Cardiac muscle cell (in vitro differentiated cells and primary cell): ENCODE measurements around the gene PES1. TPM values are rescaled to one million over a fixed set of nuclear protein-coding genes. Genes with fewer than 3 reads are reported as not detected.
A peak's percentile ranks its signal among the peaks of the same experiment; 100 is the strongest.

Source experiments
- DNase-seq, 2 donors: peaks; one replicate each; pipeline versions ENCODE4 v3.0.0 to v3.0.0-alpha.2; 2010 to 2017; ENCODE audit warnings: low read depth in 1 of 2, low spot score in 1 of 2
- H3K27ac ChIP-seq: fragments of 200-600 bp; sonication (generic); 2 replicates; pipeline ENCODE4 v1.5.1; 2016
- H3K27me3 ChIP-seq: fragments of 200-600 bp; sonication (generic); 2 replicates; pipeline ENCODE4 v1.6.0; 2016; ENCODE audit warnings: control low read depth
- H3K36me3 ChIP-seq: fragments of 200-600 bp; sonication (generic); 2 replicates; pipeline ENCODE4 v1.5.1; 2016; ENCODE audit warnings: control low read depth
- H3K4me1 ChIP-seq: fragments of 200-600 bp; sonication (generic); 2 replicates; pipeline ENCODE4 v1.8.1; 2017; ENCODE audit warnings: low read depth, mild to moderate bottlenecking, mixed run types
- H3K4me3 ChIP-seq: fragments of 200-600 bp; sonication (generic); 2 replicates; pipeline ENCODE4 v1.5.1; 2016; ENCODE audit warnings: mild to moderate bottlenecking
- H3K9me3 ChIP-seq: fragments of 200-600 bp; sonication (generic); 2 replicates; pipeline ENCODE4 v1.5.1; 2017; ENCODE audit warnings: low read depth, mild to moderate bottlenecking, control low read depth
- polyA plus RNA-seq: library from polyadenylated mRNA; unstranded; fragments of >200 nt; fragmentation: Nextera tagmentation; extraction: Ambion mirVana; gene quantifications from 2 replicates; pipeline ENCODE4 v1.2.1, GENCODE V29; 2016
- total RNA-seq: library from RNA; depleted of rRNA; stranded (reverse); fragments of >200 nt; gene quantifications from 2 replicates; pipeline ENCODE4 v1.2.3, GENCODE V29; 2016
- TF ChIP-seq, protein P1 (sequence below): IDR thresholded peaks from 2 replicates; pipeline ENCODE4 v1.5.1; 2012; ENCODE audit warnings: low read depth, mild to moderate bottlenecking, low read length

PES1 gene
- total and polyA plus RNA-seq, 2 experiments from 2014 or later, result 49.1 to 57.7 TPM

DNA sequence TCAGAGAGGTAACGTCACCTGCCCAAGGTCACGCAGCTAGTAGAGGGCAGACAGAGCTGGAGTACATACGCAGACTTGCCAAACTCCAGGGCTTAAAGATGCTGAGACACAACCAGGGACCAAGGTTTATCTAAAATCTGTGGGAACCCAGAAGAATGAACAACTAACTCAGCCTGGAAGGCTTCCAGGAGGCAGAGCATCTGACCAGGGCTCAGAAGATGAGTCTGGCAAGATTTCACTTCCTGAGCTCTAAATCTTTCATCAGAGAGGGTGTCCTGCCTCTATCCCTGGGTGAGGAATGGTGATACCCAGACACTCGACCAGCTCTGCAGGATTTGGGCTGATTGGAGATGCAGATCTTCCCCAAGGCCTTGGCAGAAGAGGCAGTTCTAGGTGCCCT lies 26.4 kb downstream of the PES1 start:
- TF ChIP-seq, protein P1, sequence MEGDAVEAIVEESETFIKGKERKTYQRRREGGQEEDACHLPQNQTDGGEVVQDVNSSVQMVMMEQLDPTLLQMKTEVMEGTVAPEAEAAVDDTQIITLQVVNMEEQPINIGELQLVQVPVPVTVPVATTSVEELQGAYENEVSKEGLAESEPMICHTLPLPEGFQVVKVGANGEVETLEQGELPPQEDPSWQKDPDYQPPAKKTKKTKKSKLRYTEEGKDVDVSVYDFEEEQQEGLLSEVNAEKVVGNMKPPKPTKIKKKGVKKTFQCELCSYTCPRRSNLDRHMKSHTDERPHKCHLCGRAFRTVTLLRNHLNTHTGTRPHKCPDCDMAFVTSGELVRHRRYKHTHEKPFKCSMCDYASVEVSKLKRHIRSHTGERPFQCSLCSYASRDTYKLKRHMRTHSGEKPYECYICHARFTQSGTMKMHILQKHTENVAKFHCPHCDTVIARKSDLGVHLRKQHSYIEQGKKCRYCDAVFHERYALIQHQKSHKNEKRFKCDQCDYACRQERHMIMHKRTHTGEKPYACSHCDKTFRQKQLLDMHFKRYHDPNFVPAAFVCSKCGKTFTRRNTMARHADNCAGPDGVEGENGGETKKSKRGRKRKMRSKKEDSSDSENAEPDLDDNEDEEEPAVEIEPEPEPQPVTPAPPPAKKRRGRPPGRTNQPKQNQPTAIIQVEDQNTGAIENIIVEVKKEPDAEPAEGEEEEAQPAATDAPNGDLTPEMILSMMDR, result no peak
- H3K27me3 ChIP-seq, result no peaks in the 10 kb centered on the region
- peak in 1 of 2 donors; percentile 39 for DNase-seq
- no peak overlapping the region for H3K27ac ChIP-seq
- no peak overlapping the region for H3K4me3 ChIP-seq
- H3K4me1 ChIP-seq, result no peaks in the 10 kb centered on the region
- no peaks in the 10 kb centered on the region for H3K9me3 ChIP-seq
- H3K36me3 ChIP-seq, result no peaks in the 10 kb centered on the region

DNA sequence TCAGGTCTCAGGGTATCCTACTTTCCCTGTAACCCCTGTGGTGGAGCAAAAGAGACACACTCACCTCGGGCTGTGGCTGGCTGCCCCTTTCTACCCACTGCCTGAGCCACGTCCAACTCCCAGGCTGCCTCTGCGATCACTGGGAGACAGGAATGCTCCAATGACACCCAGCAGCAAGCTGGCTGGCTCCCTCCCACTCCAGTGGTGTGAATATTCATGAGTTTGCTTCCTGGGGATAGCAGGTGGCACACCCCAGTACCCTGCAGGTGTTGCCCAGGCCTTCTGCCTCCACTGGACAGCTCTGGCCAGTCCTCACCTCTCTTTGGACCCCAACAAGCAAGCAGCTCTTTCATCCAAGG lies 27.0 kb downstream of the PES1 start:
- no peaks in the 10 kb centered on the region for H3K27me3 ChIP-seq
- H3K4me1 ChIP-seq, result no peaks in the 10 kb centered on the region
- no peak for DNase-seq
- no peaks in the 10 kb centered on the region for H3K36me3 ChIP-seq
- no peaks in the 10 kb centered on the region for H3K9me3 ChIP-seq
- H3K4me3 ChIP-seq, result no peak overlapping the region
- TF ChIP-seq, protein P1, result no peak
- no peak overlapping the region for H3K27ac ChIP-seq

DNA sequence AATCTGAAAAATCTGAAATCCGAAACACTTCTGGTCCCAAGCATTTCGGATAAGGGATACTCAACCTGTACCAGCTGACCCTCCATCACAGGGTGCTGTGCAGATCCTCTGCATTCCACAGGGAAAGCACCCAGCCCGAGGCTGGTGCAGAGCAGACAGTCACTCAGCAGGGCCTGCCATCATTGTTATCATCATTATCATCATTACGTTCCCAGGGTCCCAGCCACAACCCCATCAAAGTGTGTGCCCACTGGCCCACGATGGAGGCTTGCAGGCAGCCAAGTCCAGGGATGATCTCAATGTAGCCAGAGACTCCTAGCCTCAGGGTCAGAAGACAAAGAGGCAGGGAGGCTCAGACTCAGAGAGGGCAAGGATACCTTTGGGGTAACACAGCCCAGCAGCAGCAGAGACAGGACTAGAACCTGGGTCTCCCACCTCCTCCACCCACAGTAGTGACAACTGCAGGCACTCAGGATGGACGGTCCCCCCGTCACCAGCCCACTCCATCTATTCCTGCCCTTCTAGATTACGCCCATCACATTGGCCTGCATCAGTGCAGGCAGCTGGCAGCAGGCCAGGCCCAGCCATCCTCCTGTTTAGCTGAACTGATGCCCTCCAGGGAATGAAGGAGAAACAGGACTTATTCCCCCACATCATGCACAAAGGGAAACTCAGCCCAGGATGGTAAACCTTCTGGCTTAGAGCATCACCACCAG lies 27.5 kb downstream of the PES1 start:
- no peaks in the 10 kb centered on the region for H3K27me3 ChIP-seq
- H3K9me3 ChIP-seq, result no peaks in the 10 kb centered on the region
- DNase-seq, result no peak
- TF ChIP-seq, protein P1, result no peak
- H3K4me1 ChIP-seq, result no peaks in the 10 kb centered on the region
- no peak overlapping the region for H3K4me3 ChIP-seq
- H3K36me3 ChIP-seq, result no peaks in the 10 kb centered on the region
- H3K27ac ChIP-seq, result no peak overlapping the region

DNA sequence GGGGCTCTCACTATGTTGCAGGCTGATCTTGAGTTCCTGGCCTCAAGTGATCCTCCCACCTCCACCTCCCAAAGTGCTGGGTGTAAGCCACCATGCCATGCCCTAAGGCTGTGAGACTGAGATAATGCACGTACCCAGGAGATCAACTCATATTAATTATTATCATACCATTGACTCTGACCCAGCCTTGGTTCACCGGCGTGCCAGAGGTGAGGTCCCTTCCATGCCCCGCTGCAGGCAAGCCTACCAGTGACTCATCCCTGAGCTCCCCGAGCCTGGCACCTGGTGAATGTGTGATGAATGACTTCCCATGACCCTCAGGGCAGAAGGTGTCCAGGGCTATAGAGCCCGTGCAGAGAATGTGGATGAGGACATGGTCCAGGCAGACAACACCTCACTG lies 29.3 kb downstream of the PES1 start:
- TF ChIP-seq, protein P1, result no peak

DNA sequence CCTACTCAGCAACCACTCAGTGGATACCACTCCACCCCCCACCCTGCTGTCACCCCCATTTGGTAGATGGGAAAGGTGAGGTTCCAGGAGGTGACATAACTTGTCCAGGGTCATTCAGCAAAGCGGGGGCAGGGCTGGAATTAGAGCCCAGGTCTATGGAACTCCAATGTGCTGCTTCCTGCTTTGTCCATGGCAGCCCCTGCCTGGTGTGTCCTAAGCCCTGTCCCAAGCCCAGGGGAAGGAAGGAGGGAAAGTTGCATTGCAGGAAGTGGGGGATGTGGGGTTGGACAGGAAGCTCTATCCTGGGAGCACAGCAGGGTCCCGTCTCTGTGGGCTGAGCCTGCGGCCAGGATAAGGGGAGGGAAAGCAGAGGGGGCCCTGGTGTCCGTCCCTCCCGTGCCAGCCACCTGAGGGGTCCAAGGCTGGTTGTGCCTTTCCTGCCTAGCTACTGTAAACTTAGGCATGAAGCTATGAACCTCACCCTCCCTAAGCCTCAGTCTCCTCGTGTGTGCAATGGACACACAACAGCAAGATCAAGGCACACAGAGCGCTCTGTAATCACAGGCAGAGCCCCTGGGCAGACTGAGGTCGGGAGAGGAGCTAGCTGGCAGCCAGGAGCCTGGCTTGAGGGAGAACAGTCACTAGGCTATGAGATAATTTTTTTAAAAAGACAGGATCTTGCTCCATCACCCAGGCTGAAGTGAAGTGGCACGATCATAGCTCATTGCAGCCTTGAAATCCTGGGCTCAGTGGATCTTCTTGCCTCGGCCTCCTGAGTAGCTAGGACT lies 30.1 kb downstream of the PES1 start:
- TF ChIP-seq, protein P1, result no peak
- no peaks in the 10 kb centered on the region for H3K9me3 ChIP-seq
- H3K27me3 ChIP-seq, result no peaks in the 10 kb centered on the region
- H3K36me3 ChIP-seq, result no peaks in the 10 kb centered on the region
- H3K27ac ChIP-seq, result no peak overlapping the region
- H3K4me1 ChIP-seq, result no peaks in the 10 kb centered on the region
- DNase-seq, result no peak
- H3K4me3 ChIP-seq, result no peak overlapping the region

More for the DNA sequence above, 29.3 kb downstream of the PES1 start:
- Histone ChIP-seq H3K27ac (no peak overlapping the region), H3K36me3 (no peaks in the 10 kb centered on the region), H3K9me3 (no peaks in the 10 kb centered on the region), H3K27me3 (no peaks in the 10 kb centered on the region), H3K4me1 (no peaks in the 10 kb centered on the region), H3K4me3 (no peak overlapping the region)
- DNase-seq, result no peak
